ENCODE measurements around the gene ANAPC7.
"Not testable (repeated sequence)": the region's sequence is repeated elsewhere in the genome, so short reads cannot be mapped to it uniquely, and the experiment has no call there.

ANAPC7 gene

GRCh38 chr12:110403146-110403975 is at the start of gene ANAPC7:
Gene ANAPC7, minus strand, starts transcription at chr12:110403708. Its CDS starts 81 bp downstream, at chr12:110403627.
- in situ Hi-C loops (cut with MboI; ENCODE audit: low sequenced_read_pairs), result no loop called here

- in situ Hi-C loops (cut with MboI; ENCODE audit: low sequenced_read_pairs), result no loop called here
These were observed 47.8 kb upstream of the ANAPC7 start for GRCh38 chr12:110451263-110451662.

GRCh38 chr12:110449799-110450497 is 46.4 kb upstream of the ANAPC7 start, which contains the start of gene ARPC3:
Gene ARPC3, minus strand, starts transcription at chr12:110450337. Its CDS starts 77 bp downstream, at chr12:110450260.
- in situ Hi-C loops (cut with MboI; ENCODE audit: low sequenced_read_pairs), result loop anchor here (25.0 kb wide), 1 partner anchor 338 kb away; the partner anchor contains the start of gene IFT81

- in situ Hi-C loops (cut with MboI; ENCODE audit: low sequenced_read_pairs), result loop anchor here (25.0 kb wide), 1 partner anchor 332 kb away; the partner anchor contains the start of gene IFT81
These were observed 40.9 kb upstream of the ANAPC7 start for GRCh38 chr12:110444455-110444854.

GRCh38 chr12:110436231-110436630 is 32.7 kb upstream of the ANAPC7 start:
- in situ Hi-C loops (cut with MboI; ENCODE audit: low sequenced_read_pairs), result loop anchor here (25.0 kb wide), 1 partner anchor 324 kb away; the partner anchor contains the start of gene IFT81

- in situ Hi-C loops (cut with MboI; ENCODE audit: low sequenced_read_pairs), result loop anchor here (25.0 kb wide), 1 partner anchor 320 kb away; the partner anchor contains the start of gene IFT81
These were observed 28.6 kb upstream of the ANAPC7 start for GRCh38 chr12:110431957-110432587.

- in situ Hi-C loops (cut with MboI; ENCODE audit: low sequenced_read_pairs), result loop anchor here (25.0 kb wide), 1 partner anchor 317 kb away; the partner anchor contains the start of gene IFT81
These were observed 26.2 kb upstream of the ANAPC7 start for GRCh38 chr12:110429676-110430075.

GRCh38 chr12:110426406-110426805 is 22.9 kb upstream of the ANAPC7 start:
- in situ Hi-C loops (cut with MboI; ENCODE audit: low sequenced_read_pairs), result loop anchor here (25.0 kb wide), 1 partner anchor 314 kb away; the partner anchor contains the start of gene IFT81

- in situ Hi-C loops (cut with MboI; ENCODE audit: low sequenced_read_pairs), result no loop called here
These were observed 20.7 kb upstream of the ANAPC7 start for GRCh38 chr12:110424237-110424636.

GRCh38 chr12:110421701-110422100 is 18.2 kb upstream of the ANAPC7 start:
- in situ Hi-C loops (cut with MboI; ENCODE audit: low sequenced_read_pairs), result no loop called here

GRCh38 chr12:110421159-110421661 is 17.7 kb upstream of the ANAPC7 start:
- in situ Hi-C loops (cut with MboI; ENCODE audit: low sequenced_read_pairs), result no loop called here

- in situ Hi-C loops (cut with MboI; ENCODE audit: low sequenced_read_pairs), result not testable (repeated sequence)
These were observed 17.1 kb upstream of the ANAPC7 start for GRCh38 chr12:110420644-110421043.

- in situ Hi-C loops (cut with MboI; ENCODE audit: low sequenced_read_pairs), result not testable (repeated sequence)
These were observed 13.6 kb upstream of the ANAPC7 start for GRCh38 chr12:110417113-110417512.

- in situ Hi-C loops (cut with MboI; ENCODE audit: low sequenced_read_pairs), result not testable (repeated sequence)
These were observed 6.6 kb upstream of the ANAPC7 start for GRCh38 chr12:110410086-110410485.

GRCh38 chr12:110405126-110405662 is 1.7 kb upstream of the ANAPC7 start:
- in situ Hi-C loops (cut with MboI; ENCODE audit: low sequenced_read_pairs), result not testable (repeated sequence)

- in situ Hi-C loops (cut with MboI; ENCODE audit: low sequenced_read_pairs), result no loop called here
These were observed 621 bp upstream of the ANAPC7 start for GRCh38 chr12:110403976-110404682.

GRCh38 chr12:110382683-110383082 is 20.8 kb downstream of the ANAPC7 start:
- in situ Hi-C loops (cut with MboI; ENCODE audit: low sequenced_read_pairs), result no loop called here

- in situ Hi-C loops (cut with MboI; ENCODE audit: low sequenced_read_pairs), result no loop called here
These were observed 23.9 kb downstream of the ANAPC7 start for GRCh38 chr12:110379631-110380030.

GRCh38 chr12:110379197-110379596 is 24.3 kb downstream of the ANAPC7 start:
- in situ Hi-C loops (cut with MboI; ENCODE audit: low sequenced_read_pairs), result no loop called here
